Left renal cortex interstitium (tissue), 4 donors: ENCODE data around the gene MYRIP. TPM values are rescaled to one million over a fixed set of nuclear protein-coding genes. Genes with fewer than 3 reads are reported as not detected.

Experiments used
- DNase-seq, 4 donors: peaks; one replicate each; pipeline ENCODE4 v3.0.0-alpha.2; 2013; ENCODE audit warnings: low read depth in 4 of 4, low spot score in 2 of 4, missing footprints in 1 of 4
- polyA plus RNA-seq, 4 donors: library from polyadenylated mRNA; unstranded; fragments of 120-200 nt; gene quantifications; one replicate each; pipeline ENCODE4 v1.2.1, GENCODE V29; 2013; ENCODE audit not compliant: insufficient read length in 4 of 4

Gene MYRIP
- polyA plus RNA-seq, 4 donors, result 1.9 to 2.4 (median 1.9) TPM

DNA sequence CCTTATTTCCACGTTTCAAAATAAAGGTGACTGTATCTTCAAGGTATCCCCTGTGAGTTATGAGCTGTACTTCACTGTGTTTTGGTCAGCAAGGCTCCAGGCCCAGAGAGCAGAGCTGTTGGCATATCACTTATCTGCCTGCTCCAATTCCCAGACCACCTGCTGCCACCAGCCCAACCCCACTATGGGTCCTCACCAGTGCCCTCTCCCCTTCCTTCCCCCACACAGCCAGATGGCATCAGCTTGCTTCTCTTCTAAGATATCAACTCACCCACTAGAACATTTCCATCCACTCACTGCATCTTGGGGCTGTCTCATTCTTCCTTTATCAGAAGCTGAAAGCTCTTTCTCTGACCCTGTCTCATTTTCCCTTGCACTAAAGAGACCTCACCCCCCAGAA, 363.2 kb downstream of the MYRIP start:
- DNase-seq, result no peak

- DNase-seq, result no peak
These were observed 363.9 kb downstream of the MYRIP start for GRCh38 chr3:40173227-40173721.

GRCh38 chr3:40178012-40178594, 368.7 kb downstream of the MYRIP start:
- no peak for DNase-seq

DNA sequence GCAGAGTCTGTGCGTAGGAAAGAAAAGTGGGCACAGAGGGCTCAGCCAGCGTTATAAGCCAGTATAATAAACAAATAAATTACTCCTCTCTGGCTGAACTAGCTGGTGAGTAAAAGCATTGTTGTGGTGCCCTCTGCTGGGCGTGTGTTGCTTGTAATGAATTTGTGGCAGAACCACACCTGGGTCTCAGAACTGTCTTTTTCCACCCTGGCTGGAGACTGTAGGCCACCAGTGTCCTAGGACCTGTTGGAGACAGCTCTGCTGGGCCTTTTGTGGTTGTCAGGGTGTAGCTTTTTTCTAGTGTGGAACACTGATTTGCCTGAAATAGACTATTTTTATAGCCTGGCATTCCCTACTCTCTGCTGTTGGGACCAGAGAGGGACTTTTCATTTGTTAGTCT, 369.6 kb downstream of the MYRIP start:
- peak in 3 of 4 donors; percentile 37 to 62 (median 56) for DNase-seq

- no peak for DNase-seq
These were observed 371.8 kb downstream of the MYRIP start for GRCh38 chr3:40181182-40181581.

- DNase-seq, result no peak
These were observed 375.8 kb downstream of the MYRIP start for GRCh38 chr3:40185029-40185695.

GRCh38 chr3:40186508-40186907, 377.1 kb downstream of the MYRIP start:
- DNase-seq, result no peak

- no peak for DNase-seq
These were observed 378.5 kb downstream of the MYRIP start for GRCh38 chr3:40187945-40188344.

GRCh38 chr3:40189118-40189517, 379.7 kb downstream of the MYRIP start:
- no peak for DNase-seq

DNA sequence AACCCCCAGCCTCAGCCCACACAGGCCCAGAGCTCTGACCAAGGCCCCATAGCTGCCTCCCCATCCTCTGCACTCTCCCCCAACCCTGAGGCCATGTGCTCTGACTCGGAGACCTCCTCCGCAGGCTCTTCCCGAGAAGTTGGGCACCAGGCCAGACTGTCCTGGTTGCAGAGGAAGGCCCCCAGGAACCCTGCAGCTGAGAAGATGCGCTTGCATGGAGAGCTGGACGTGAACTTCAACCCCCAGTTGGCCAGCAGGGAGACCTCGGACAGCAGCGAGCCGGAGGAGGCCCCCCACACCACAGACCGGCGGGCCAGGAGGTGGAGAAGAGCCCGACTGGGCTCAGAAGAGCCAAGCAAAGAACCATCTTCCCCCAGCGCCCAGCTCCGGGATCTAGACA, 380.6 kb downstream of the MYRIP start:
- DNase-seq, result no peak

GRCh38 chr3:40191251-40191650, 381.8 kb downstream of the MYRIP start:
- no peak for DNase-seq

GRCh38 chr3:40191850-40192448, 382.5 kb downstream of the MYRIP start:
- peak in 2 of 4 donors; percentile 14 to 29 for DNase-seq

GRCh38 chr3:40192628-40193027, 383.2 kb downstream of the MYRIP start:
- no peak for DNase-seq

GRCh38 chr3:40196966-40197365, 387.6 kb downstream of the MYRIP start:
- no peak for DNase-seq

GRCh38 chr3:40200692-40201316, 391.4 kb downstream of the MYRIP start:
- DNase-seq, result no peak

DNA sequence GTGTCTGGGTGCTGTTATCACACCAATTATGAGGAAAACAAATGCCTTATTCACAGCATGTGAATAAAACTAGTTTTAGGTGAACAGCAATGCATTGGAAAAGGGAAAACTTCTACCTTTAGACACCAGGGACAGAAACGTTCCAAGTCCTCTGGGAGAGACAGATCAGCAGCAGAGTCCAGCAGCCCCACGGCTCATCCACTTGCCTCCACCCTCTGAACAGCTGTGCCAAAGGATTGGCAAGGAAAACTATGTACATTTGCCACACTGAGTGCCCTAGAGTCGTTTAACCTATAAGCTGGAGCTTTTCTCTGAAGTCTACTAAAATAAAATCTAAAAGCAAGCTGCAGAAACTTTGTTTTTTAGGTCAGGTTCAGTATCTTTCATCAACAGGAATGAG, 392.4 kb downstream of the MYRIP start:
- DNase-seq, result no peak

DNA sequence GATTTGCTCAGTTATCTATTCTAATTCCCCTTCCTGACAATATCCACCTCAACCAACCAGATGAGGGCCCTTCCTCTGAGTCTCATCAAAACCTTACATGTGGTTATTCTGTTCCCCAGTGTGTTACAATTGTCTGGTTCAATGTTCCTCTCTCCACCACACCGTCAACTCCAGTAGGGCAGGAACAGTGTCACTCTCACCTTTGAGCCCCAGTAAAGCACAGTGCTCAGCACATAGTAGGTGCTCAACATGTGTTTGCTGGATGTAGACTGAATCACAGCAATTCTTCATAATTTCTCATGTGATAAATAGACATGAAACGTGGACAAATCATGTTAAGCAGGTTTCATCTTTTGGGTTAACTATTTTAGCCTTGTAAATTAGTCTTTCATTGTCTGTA, 397.1 kb downstream of the MYRIP start:
- DNase-seq, result no peak

- DNase-seq, result no peak
These were observed 398.4 kb downstream of the MYRIP start for GRCh38 chr3:40207796-40208195.

DNA sequence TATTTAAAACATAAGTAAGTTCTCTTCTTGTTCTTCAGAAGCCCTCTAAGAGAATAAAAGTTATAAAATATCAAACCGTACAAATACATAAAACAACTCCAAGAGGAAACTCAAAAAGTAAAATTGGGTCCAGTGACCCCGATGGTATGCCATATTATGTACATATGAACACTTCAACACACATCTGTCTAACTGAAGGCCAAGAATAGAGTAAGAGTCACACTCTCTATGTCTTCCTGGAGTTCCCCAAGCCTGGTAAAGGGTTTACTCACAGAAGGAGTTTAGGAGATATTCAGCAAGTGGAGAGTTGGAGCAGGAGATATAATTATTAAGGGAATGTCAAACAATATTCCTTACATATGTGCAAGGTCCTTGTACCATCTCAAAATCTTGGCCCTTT, 398.8 kb downstream of the MYRIP start:
- DNase-seq, result no peak

- no peak for DNase-seq
These were observed 402.2 kb downstream of the MYRIP start for GRCh38 chr3:40211579-40211978.

- no peak for DNase-seq
These were observed 404.1 kb downstream of the MYRIP start for GRCh38 chr3:40213556-40213955.

GRCh38 chr3:40215015-40215414, 405.6 kb downstream of the MYRIP start:
- no peak for DNase-seq
